HT-29 (cell line): ENCODE results near the gene ALKBH6. TPM values are rescaled to one million over a fixed set of nuclear protein-coding genes. Genes with fewer than 3 reads are reported as not detected.

Experiments used
- total RNA-seq: library from RNA; depleted of rRNA; stranded (reverse); fragments of >200 nt; shearing (Covaris generic); gene quantifications from 2 replicates; pipeline ENCODE4 v1.2.3, GENCODE V29; 2014; rRNA removed

The ALKBH6 gene
- total RNA-seq, 1 experiment from 2014 or later, result 124 TPM

Other genes with a start within 250 kb of the ALKBH6 start
- 4.0 and 57.4 TPM in 2 replicates for gene ARHGAP33, start 238.6 kb downstream of the ALKBH6 start, total RNA-seq
- gene PRODH2, start 201.4 kb downstream of the ALKBH6 start, total RNA-seq, result not detected in 2 replicates
- gene NPHS1, start 161.7 kb downstream of the ALKBH6 start, total RNA-seq, result not detected in 2 replicates
- not detected in 2 replicates for gene KIRREL2, start 157.3 kb downstream of the ALKBH6 start, total RNA-seq
- gene APLP1, start 145.6 kb downstream of the ALKBH6 start, total RNA-seq, result 7.0 and 12.6 TPM in 2 replicates
- gene NFKBID, start 113.7 kb downstream of the ALKBH6 start, total RNA-seq, result 26.6 and 31.0 TPM in 2 replicates
- 0.47 TPM in 1 of 2 replicates, not detected in the other for gene HCST, start 111.7 kb downstream of the ALKBH6 start, total RNA-seq
- not detected in 2 replicates for gene TYROBP, start 105.9 kb downstream of the ALKBH6 start, total RNA-seq
- 3.0 and 6.5 TPM in 2 replicates for gene LRFN3, start 77.8 kb downstream of the ALKBH6 start, total RNA-seq
- gene SDHAF1, start 19.0 kb downstream of the ALKBH6 start, total RNA-seq, result 70.6 and 70.7 TPM in 2 replicates
- 8.6 and 9.4 TPM in 2 replicates for gene SYNE4, start 5.4 kb downstream of the ALKBH6 start, total RNA-seq
- gene CLIP3, start 18.7 kb upstream of the ALKBH6 start, total RNA-seq, result 0.13 and 0.31 TPM in 2 replicates
- 4.3 and 7.2 TPM in 2 replicates for gene THAP8, start 40.1 kb upstream of the ALKBH6 start, total RNA-seq
- 44.1 and 49.0 TPM in 2 replicates for gene WDR62, start 40.7 kb upstream of the ALKBH6 start, total RNA-seq
- gene OVOL3, start 96.9 kb upstream of the ALKBH6 start, total RNA-seq, result not detected in 2 replicates
- 397 and 423 TPM in 2 replicates for gene POLR2I, start 100.7 kb upstream of the ALKBH6 start, total RNA-seq
- gene TBCB, start 101.3 kb upstream of the ALKBH6 start, total RNA-seq, result 420 and 425 TPM in 2 replicates
- gene CAPNS1, start 125.9 kb upstream of the ALKBH6 start, total RNA-seq, result 645 and 661 TPM in 2 replicates
- gene COX7A1, start 138.2 kb upstream of the ALKBH6 start, total RNA-seq, result not detected in 2 replicates
- 3.3 and 8.0 TPM in 2 replicates for gene ZNF565, start 200.5 kb upstream of the ALKBH6 start, total RNA-seq
- 41.1 and 50.2 TPM in 2 replicates for gene ZNF146, start 200.9 kb upstream of the ALKBH6 start, total RNA-seq